H1 (cell line): ENCODE measurements around the gene BBC3. TPM values are rescaled to one million over a fixed set of nuclear protein-coding genes. Genes with fewer than 3 reads are reported as not detected.

Experiments
- CTCF ChIA-PET: fragments of 300-600 bp; sonication (Branson Sonifier 250); formaldehyde crosslinking; loops from one replicate; lab custom pipeline; 2021; ENCODE audit not compliant: partially characterized antibody; lab: Charles Lee
- POLR2A ChIA-PET: fragments of 300-600 bp; sonication (Branson Sonifier 250); formaldehyde crosslinking; loops from one replicate; lab custom pipeline; 2021; ENCODE audit warnings: inconsistent platforms; ENCODE audit not compliant: partially characterized antibody; lab: Charles Lee
- DNase-seq, 2 experiments: peaks; one replicate each; pipeline versions ENCODE4 v3.0.0 to v3.0.0-alpha.2; 2010 to 2022; ENCODE audit warnings: low spot score in 2 of 2, low read depth in 1 of 2, mixed read lengths in 1 of 2
- FAIRE-seq: peaks from 2 replicates; lab custom pipeline; 2011; peaks lifted over from hg19 to GRCh38; lab: Jason Lieb, UNC
- H2AFZ ChIP-seq: 2 replicates; pipeline ENCODE4 v1.8.1; 2012; ENCODE audit warnings: low read length, inconsistent platforms
- H2AK5ac ChIP-seq: 2 replicates; pipeline ENCODE4 v1.6.1; 2013; ENCODE audit warnings: low read depth, low read length
- H2BK120ac ChIP-seq: replicated peaks from 2 replicates; pipeline ENCODE3; 2013; ENCODE audit warnings: low read depth, low read length, inconsistent platforms
- H2BK12ac ChIP-seq: 2 replicates; pipeline ENCODE4 v1.6.1; 2013; ENCODE audit warnings: low read depth, low read length
- H2BK15ac ChIP-seq: 2 replicates; pipeline ENCODE4 v1.6.1; 2013; ENCODE audit warnings: low read length
- H2BK20ac ChIP-seq: 2 replicates; pipeline ENCODE4 v1.6.1; 2013; ENCODE audit warnings: low read length
- H2BK5ac ChIP-seq: 2 replicates; pipeline ENCODE4 v1.6.1; 2013; ENCODE audit warnings: low read depth, low read length
- H3K14ac ChIP-seq: 2 replicates; pipeline ENCODE4 v1.6.1; 2013; ENCODE audit warnings: inconsistent platforms; ENCODE audit not compliant: insufficient read length
- H3K18ac ChIP-seq: 2 replicates; pipeline ENCODE4 v1.6.1; 2013; ENCODE audit warnings: low read length; ENCODE audit errors: extremely low read depth
- H3K23ac ChIP-seq: 2 replicates; pipeline ENCODE4 v1.6.1; 2013; ENCODE audit warnings: inconsistent platforms; ENCODE audit not compliant: insufficient read length
- H3K23me2 ChIP-seq: 2 replicates; pipeline ENCODE4 v1.6.1; 2013; ENCODE audit warnings: low read depth, low read length
- H3K27ac ChIP-seq: 2 replicates; pipeline ENCODE4 v1.6.1; 2011; ENCODE audit warnings: low read depth, low read length, inconsistent platforms
- H3K27me3 ChIP-seq, 4 experiments: replicated peaks in 1 of 4; 1 replicate in 1 of 4; 2 replicates in 3 of 4; pipeline versions ENCODE4 v1.6.1 to v1.8.1; 2011 to 2013; ENCODE audit warnings: low read length in 3 of 4, mild to moderate bottlenecking in 3 of 4, inconsistent platforms in 2 of 4, mixed read lengths in 2 of 4, moderate library complexity in 1 of 4; ENCODE audit not compliant: control insufficient read depth in 3 of 4, insufficient read depth in 3 of 4; ENCODE audit errors: extremely low read depth in 1 of 4
- H3K36me3 ChIP-seq, 4 experiments: 2 replicates each; pipeline versions ENCODE4 v1.6.1 to v1.8.1; 2011 to 2013; ENCODE audit warnings: mild to moderate bottlenecking in 4 of 4, low read length in 3 of 4, moderate library complexity in 2 of 4, control low read depth in 1 of 4, inconsistent platforms in 1 of 4; ENCODE audit not compliant: insufficient read depth in 4 of 4, control insufficient read depth in 2 of 4
- H3K4ac ChIP-seq: replicated peaks from 2 replicates; pipeline ENCODE3; 2013; ENCODE audit warnings: low read length, low read depth, mixed read lengths, inconsistent platforms; ENCODE audit not compliant: insufficient read length
- H3K4me1 ChIP-seq, 4 experiments: replicated peaks in 1 of 4; 1 replicate in 1 of 4; 2 replicates in 3 of 4; pipeline versions ENCODE4 v1.6.1 to v1.8.1; 2011 to 2013; ENCODE audit warnings: low read length in 3 of 4, inconsistent platforms in 2 of 4, mixed read lengths in 1 of 4; ENCODE audit not compliant: insufficient read depth in 4 of 4, control insufficient read depth in 3 of 4
- H3K4me2 ChIP-seq, 2 experiments: 2 replicates each; pipeline versions ENCODE4 v1.6.1 to v1.8.1; 2011 to 2013; ENCODE audit warnings: low read depth in 2 of 2, low read length in 2 of 2, control low read depth in 1 of 2, inconsistent platforms in 1 of 2, mild to moderate bottlenecking in 1 of 2; ENCODE audit not compliant: insufficient read depth in 1 of 2
- H3K4me3 ChIP-seq, 4 experiments: fragments of 200-600, 300-600 bp in 1 of 4; sonication (generic), shearing (Covaris generic), sonication (Bioruptor Twin) in 1 of 4; 2 replicates each; pipeline versions ENCODE4 v1.5.1 to v1.8.1; 2011 to 2016; ENCODE audit warnings: low read length in 4 of 4, low read depth in 3 of 4, control low read depth in 2 of 4, inconsistent platforms in 2 of 4, mild to moderate bottlenecking in 2 of 4, mixed read lengths in 1 of 4, moderate library complexity in 1 of 4; ENCODE audit not compliant: insufficient read depth in 2 of 4; ENCODE audit errors: extremely low read depth in 1 of 4
- H3K56ac ChIP-seq: replicated peaks from 2 replicates; pipeline ENCODE3; 2013; ENCODE audit warnings: low read depth, mild to moderate bottlenecking, mixed read lengths, low read length, inconsistent platforms; ENCODE audit not compliant: insufficient read length
- H3K79me1 ChIP-seq: 2 replicates; pipeline ENCODE4 v1.6.1; 2013; ENCODE audit warnings: low read depth, low read length, control low read depth
- H3K79me2 ChIP-seq, 2 experiments: 2 replicates each; pipeline versions ENCODE4 v1.6.1 to v1.8.1; 2012 to 2013; ENCODE audit warnings: low read length in 2 of 2, mild to moderate bottlenecking in 2 of 2, inconsistent platforms in 1 of 2; ENCODE audit not compliant: insufficient read depth in 2 of 2, control insufficient read depth in 1 of 2
- H3K9ac ChIP-seq, 4 experiments: replicated peaks in 1 of 4; 1 replicate in 1 of 4; 2 replicates in 3 of 4; pipeline versions ENCODE4 v1.6.1 to v1.8.1; 2011 to 2013; ENCODE audit warnings: low read depth in 3 of 4, low read length in 3 of 4, control low read depth in 2 of 4, mild to moderate bottlenecking in 2 of 4, moderate library complexity in 2 of 4, inconsistent platforms in 1 of 4; ENCODE audit errors: extremely low read depth in 1 of 4
- H3K9me3 ChIP-seq, 2 experiments: 2 replicates each; pipeline versions ENCODE4 v1.6.1 to v1.8.1; 2012 to 2013; ENCODE audit warnings: mild to moderate bottlenecking in 2 of 2, moderate library complexity in 2 of 2, control low read depth in 1 of 2, inconsistent platforms in 1 of 2, low read depth in 1 of 2, low read length in 1 of 2, mixed read lengths in 1 of 2; ENCODE audit not compliant: insufficient read depth in 2 of 2
- H4K20me1 ChIP-seq, 2 experiments: replicated peaks in 1 of 2; 2 replicates each; pipeline versions ENCODE3 to v1.8.1; 2011 to 2013; ENCODE audit warnings: inconsistent platforms in 2 of 2, low read length in 2 of 2, mild to moderate bottlenecking in 1 of 2; ENCODE audit not compliant: insufficient read depth in 2 of 2, control insufficient read depth in 1 of 2
- H4K5ac ChIP-seq: 2 replicates; pipeline ENCODE4 v1.6.1; 2013; ENCODE audit warnings: low read length, low read depth, mixed read lengths, inconsistent platforms; ENCODE audit not compliant: insufficient read length
- H4K8ac ChIP-seq: 2 replicates; pipeline ENCODE4 v1.8.0; 2013; ENCODE audit warnings: mild to moderate bottlenecking, moderate library complexity, low read length, inconsistent platforms; ENCODE audit not compliant: insufficient read depth; ENCODE audit errors: extremely low read depth
- H4K91ac ChIP-seq: replicated peaks from 2 replicates; pipeline ENCODE3; 2013; ENCODE audit warnings: low read length, mixed read lengths, inconsistent platforms; ENCODE audit not compliant: insufficient read length
- CTBP2 ChIP-seq: IDR thresholded peaks from 2 replicates; pipeline ENCODE4 v1.7.0; 2011; ENCODE audit warnings: borderline replicate concordance, mild to moderate bottlenecking, moderate library complexity, mixed read lengths, low read length; ENCODE audit not compliant: insufficient read depth, insufficient read length
- EZH2 ChIP-seq: fragments of 200-600 bp; sonication (generic); IDR thresholded peaks from 2 replicates; pipeline ENCODE4 v1.7.1; 2012; ENCODE audit warnings: low read depth, mild to moderate bottlenecking, moderate library complexity, low read length, inconsistent platforms; ENCODE audit not compliant: severe bottlenecking
- WGBS, 2 experiments: shearing (Covaris generic) in 1 of 2; methylation state at CpG; one replicate each; pipeline versions ENCODE4 v1.1.6 to v1.1.7; 2013 to 2015; ENCODE audit warnings: low lambda C conversion rate in 2 of 2, mixed read lengths in 2 of 2, inconsistent platforms in 1 of 2, low coverage in 1 of 2, missing lambda C conversion rate in 1 of 2; ENCODE audit not compliant: insufficient replicate concordance in 2 of 2, insufficient coverage in 1 of 2, insufficient read length in 1 of 2; ENCODE audit errors: extremely low coverage in 1 of 2, missing lambda C conversion rate in 1 of 2; 5-methylcytosine and 5-hydroxymethylcytosine counted together
- polyA plus RNA-seq, 7 experiments: library from polyadenylated mRNA; depleted of rRNA in 3 of 7; stranded (reverse) in 5 of 7; unstranded in 2 of 7; fragments of >200 nt in 5 of 7; fragments of 200-250 nt in 2 of 7; gene quantifications; 1 replicate in 5 of 7; 2 replicates in 1 of 7; 4 replicates in 1 of 7; pipeline versions ENCODE4 v1.2.1 to v1.2.3, GENCODE V29; 2011 to 2013; ENCODE audit warnings: missing spikeins in 2 of 7, mixed read lengths in 2 of 7
- total RNA-seq: library from RNA; stranded (reverse); fragmentation: NEBNext Ultra II Directional; extraction: Animal tissue kit (Norgen Biotek cat#: 25700); gene quantifications from 2 replicates; pipeline ENCODE4 v1.2.1, GENCODE V29; 2021

BBC3 gene
- total and polyA plus RNA-seq, 2 of the 8 experiments (the other 6 are each of a cell fraction or from before 2014, with no cell fraction given): 13.2 to 21.6 TPM

DNA sequence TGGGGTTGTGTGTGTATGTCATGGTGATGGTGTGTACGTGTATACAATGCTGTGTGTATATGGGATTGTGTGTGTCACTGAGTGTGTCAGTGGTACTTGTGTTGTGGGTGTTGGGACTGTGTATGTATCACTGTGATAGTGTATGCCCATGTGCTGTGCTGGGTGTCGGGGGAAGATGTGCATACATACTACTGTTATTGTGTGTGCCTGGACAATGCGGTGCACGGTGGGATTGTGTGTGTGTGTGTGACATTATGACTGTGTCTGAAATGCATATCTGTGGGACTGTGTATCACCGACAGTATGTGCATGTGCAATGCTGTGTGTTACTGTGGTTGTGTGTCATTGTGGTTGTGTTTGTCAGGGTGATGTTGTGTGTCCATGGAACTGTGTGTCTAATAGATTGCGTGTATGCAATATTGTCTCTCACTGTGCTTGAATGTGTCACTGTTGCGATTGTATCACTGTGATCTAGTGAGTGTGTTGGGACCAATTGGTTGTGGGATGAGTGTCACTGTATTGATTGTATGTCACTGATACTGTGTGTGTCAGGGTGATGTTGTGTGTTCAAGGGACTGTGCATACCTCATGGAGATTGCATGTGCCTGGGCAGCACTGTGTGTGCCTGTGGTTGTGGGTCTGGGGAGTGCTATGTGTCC lies 11.0 kb upstream of the BBC3 start:
- H3K56ac ChIP-seq: no peak overlapping the region
- peak overlapping the region; percentile 53 for H3K23ac ChIP-seq
- ChIA-PET POLR2A (interaction anchor here (1.1 to 5.1 kb wide), 6 partner anchors 9 to 85 kb away, joined by 3 to 66 read pairs (median 38); partner anchors contain the start of gene CCDC9), CTCF (interaction anchor here (6.1 to 12.1 kb wide), 2 partner anchors 7 to 31 kb away, joined by 85 to 303 read pairs; no protein-coding TSS in a partner anchor)
- FAIRE-seq (no peak), DNase-seq (no peak)
- H3K27ac ChIP-seq: no peak overlapping the region
- H3K9ac ChIP-seq: peak overlapping the region in 1 of 4 experiments; percentile 16; a peak in 2 of 7 replicates
- H3K27me3 ChIP-seq: peaks cover 0 to 30% (median 27%) of the 10 kb centered on the region in 4 experiments; a peak in 6 of 7 replicates
- peak overlapping the region in 1 of 2 experiments; percentile 93; a peak in 1 of 4 replicates for H3K4me2 ChIP-seq
- peak overlapping the region; percentile 91 for H2BK20ac ChIP-seq
- peaks cover 3% of the 10 kb centered on the region; the same call in 1 of the 2 replicates for H3K79me1 ChIP-seq
- H4K20me1 ChIP-seq: peaks cover 4 to 18% of the 10 kb centered on the region in 2 experiments
- peak overlapping the region; percentile 100 for H2AK5ac ChIP-seq
- peak overlapping the region; percentile 94; the same call in 1 of the 2 replicates for H3K18ac ChIP-seq
- H4K5ac ChIP-seq: no peak overlapping the region
- no peak overlapping the region for H3K14ac ChIP-seq
- no peak overlapping the region for H3K4me3 ChIP-seq
- H2BK5ac ChIP-seq: peak overlapping the region; percentile 76; the same call in 1 of the 2 replicates
- H2BK120ac ChIP-seq: peak overlapping the region; percentile 100
- H3K9me3 ChIP-seq: peaks cover 0 to 5% of the 10 kb centered on the region in 2 experiments; a peak in 2 of 4 replicates
- H4K91ac ChIP-seq: peak overlapping the region; percentile 99
- WGBS, 2 experiments: 91% methylated on average over 7 of the region's 7 CpGs; no CpG with 5 or more reads in 1 of the 2 experiments
- H2BK15ac ChIP-seq: peak overlapping the region; percentile 100
- H2BK12ac ChIP-seq: peak overlapping the region; percentile 100
- peak overlapping the region; percentile 76 for H3K4ac ChIP-seq
- H4K8ac ChIP-seq: no peak overlapping the region
- TF ChIP-seq EZH2 (peak; percentile 35), CTBP2 (no peak)
- H3K79me2 ChIP-seq: no peaks in the 10 kb centered on the region; a peak in 1 of 4 replicates
- peaks cover 8 to 25% (median 20%) of the 10 kb centered on the region in 4 experiments for H3K4me1 ChIP-seq
- H2AFZ ChIP-seq: no peak overlapping the region
- peaks cover 21% of the 10 kb centered on the region for H3K23me2 ChIP-seq
- H3K36me3 ChIP-seq: no peaks in the 10 kb centered on the region
